HT-29 (cell line): ENCODE data around the gene CACYBP. TPM values are rescaled to one million over a fixed set of nuclear protein-coding genes. Genes with fewer than 3 reads are reported as not detected.
"Not testable (repeated sequence)": the region's sequence is repeated elsewhere in the genome, so short reads cannot be mapped to it uniquely, and the experiment has no call there.

ENCODE experiments used
- DNase-seq: peaks from one replicate; pipeline ENCODE4 v3.0.0-alpha.2; 2015; ENCODE audit warnings: low spot score
- total RNA-seq: library from RNA; depleted of rRNA; stranded (reverse); fragments of >200 nt; shearing (Covaris generic); gene quantifications from 2 replicates; pipeline ENCODE4 v1.2.3, GENCODE V29; 2014

CACYBP gene
- total RNA-seq, 1 experiment from 2014 or later: 211 TPM

- DNase-seq: no peak
These were observed 5.5 kb downstream of the CACYBP start for GRCh38 chr1:175005085-175005783.

- no peak for DNase-seq
These were observed 9.8 kb downstream of the CACYBP start for GRCh38 chr1:175009532-175009931.

GRCh38 chr1:175013445-175013844 is 13.7 kb downstream of the CACYBP start:
- DNase-seq: no peak

GRCh38 chr1:175015243-175015642 is 15.5 kb downstream of the CACYBP start:
- no peak for DNase-seq

- no peak for DNase-seq
These were observed 19.8 kb downstream of the CACYBP start for GRCh38 chr1:175019524-175019923.

GRCh38 chr1:175023043-175023921 is 23.5 kb downstream of the CACYBP start, which contains the start of gene MRPS14:
Gene MRPS14, minus strand, starts transcription at chr1:175023425. Its CDS starts 17 bp downstream, at chr1:175023408.
- DNase-seq: peak; percentile 98

GRCh38 chr1:175023922-175024242 is 24.1 kb downstream of the CACYBP start:
- DNase-seq: not testable (repeated sequence)

GRCh38 chr1:175024773-175025172 is 25.0 kb downstream of the CACYBP start:
- no peak for DNase-seq

- DNase-seq: no peak
These were observed 34.2 kb downstream of the CACYBP start for GRCh38 chr1:175033953-175034352.

- no peak for DNase-seq
These were observed 35.0 kb downstream of the CACYBP start for GRCh38 chr1:175034775-175035174.

GRCh38 chr1:175035865-175036264 is 36.1 kb downstream of the CACYBP start:
- DNase-seq: no peak

- no peak for DNase-seq
These were observed 36.7 kb downstream of the CACYBP start for GRCh38 chr1:175036476-175036875.

GRCh38 chr1:175037416-175037815 is 37.7 kb downstream of the CACYBP start:
- no peak for DNase-seq

GRCh38 chr1:175040324-175040879 is 40.7 kb downstream of the CACYBP start:
- DNase-seq: no peak

GRCh38 chr1:175042650-175043049 is 42.9 kb downstream of the CACYBP start:
- no peak for DNase-seq

GRCh38 chr1:175043824-175044223 is 44.1 kb downstream of the CACYBP start:
- DNase-seq: no peak

GRCh38 chr1:175044591-175044990 is 44.8 kb downstream of the CACYBP start:
- not testable (repeated sequence) for DNase-seq

GRCh38 chr1:175045097-175045496 is 45.4 kb downstream of the CACYBP start:
- no peak for DNase-seq

GRCh38 chr1:175045519-175045918 is 45.8 kb downstream of the CACYBP start:
- no peak for DNase-seq

GRCh38 chr1:175050992-175051391 is 51.2 kb downstream of the CACYBP start:
- DNase-seq: no peak

- DNase-seq: no peak
These were observed 55.0 kb downstream of the CACYBP start for GRCh38 chr1:175054736-175055135.
